Iris pigment epithelial cell (primary cell): ENCODE measurements around the gene TAF1L.
"Not testable (repeated sequence)": the region's sequence is repeated elsewhere in the genome, so short reads cannot be mapped to it uniquely, and the experiment has no call there.

Experiments
- DNase-seq: peaks from one replicate; pipeline ENCODE4 v3.0.0-alpha.2; 2011; ENCODE audit warnings: low read depth

The TAF1L gene, protein sequence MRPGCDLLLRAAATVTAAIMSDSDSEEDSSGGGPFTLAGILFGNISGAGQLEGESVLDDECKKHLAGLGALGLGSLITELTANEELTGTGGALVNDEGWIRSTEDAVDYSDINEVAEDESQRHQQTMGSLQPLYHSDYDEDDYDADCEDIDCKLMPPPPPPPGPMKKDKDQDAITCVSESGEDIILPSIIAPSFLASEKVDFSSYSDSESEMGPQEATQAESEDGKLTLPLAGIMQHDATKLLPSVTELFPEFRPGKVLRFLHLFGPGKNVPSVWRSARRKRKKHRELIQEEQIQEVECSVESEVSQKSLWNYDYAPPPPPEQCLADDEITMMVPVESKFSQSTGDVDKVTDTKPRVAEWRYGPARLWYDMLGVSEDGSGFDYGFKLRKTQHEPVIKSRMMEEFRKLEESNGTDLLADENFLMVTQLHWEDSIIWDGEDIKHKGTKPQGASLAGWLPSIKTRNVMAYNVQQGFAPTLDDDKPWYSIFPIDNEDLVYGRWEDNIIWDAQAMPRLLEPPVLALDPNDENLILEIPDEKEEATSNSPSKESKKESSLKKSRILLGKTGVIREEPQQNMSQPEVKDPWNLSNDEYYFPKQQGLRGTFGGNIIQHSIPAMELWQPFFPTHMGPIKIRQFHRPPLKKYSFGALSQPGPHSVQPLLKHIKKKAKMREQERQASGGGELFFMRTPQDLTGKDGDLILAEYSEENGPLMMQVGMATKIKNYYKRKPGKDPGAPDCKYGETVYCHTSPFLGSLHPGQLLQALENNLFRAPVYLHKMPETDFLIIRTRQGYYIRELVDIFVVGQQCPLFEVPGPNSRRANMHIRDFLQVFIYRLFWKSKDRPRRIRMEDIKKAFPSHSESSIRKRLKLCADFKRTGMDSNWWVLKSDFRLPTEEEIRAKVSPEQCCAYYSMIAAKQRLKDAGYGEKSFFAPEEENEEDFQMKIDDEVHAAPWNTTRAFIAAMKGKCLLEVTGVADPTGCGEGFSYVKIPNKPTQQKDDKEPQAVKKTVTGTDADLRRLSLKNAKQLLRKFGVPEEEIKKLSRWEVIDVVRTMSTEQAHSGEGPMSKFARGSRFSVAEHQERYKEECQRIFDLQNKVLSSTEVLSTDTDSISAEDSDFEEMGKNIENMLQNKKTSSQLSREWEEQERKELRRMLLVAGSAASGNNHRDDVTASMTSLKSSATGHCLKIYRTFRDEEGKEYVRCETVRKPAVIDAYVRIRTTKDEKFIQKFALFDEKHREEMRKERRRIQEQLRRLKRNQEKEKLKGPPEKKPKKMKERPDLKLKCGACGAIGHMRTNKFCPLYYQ (N-terminal part only)

DNA sequence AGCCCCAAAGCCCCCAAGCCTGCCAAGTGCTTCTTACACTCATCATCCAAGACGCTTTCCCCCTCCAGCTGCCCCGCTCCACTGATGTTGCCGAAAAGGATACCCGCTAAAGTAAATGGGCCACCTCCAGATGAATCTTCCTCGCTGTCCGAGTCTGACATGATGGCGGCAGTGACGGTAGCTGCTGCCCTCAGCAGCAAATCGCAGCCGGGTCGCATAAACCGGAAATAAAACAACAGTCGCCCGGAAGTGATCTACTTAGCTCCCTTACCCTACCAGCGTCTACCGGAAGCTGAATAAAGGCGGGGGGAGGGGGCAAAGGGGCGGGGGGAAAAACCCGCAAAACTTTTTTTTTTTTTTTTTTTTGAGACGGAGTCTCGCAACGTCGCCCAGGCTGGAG lies at the start of gene TAF1L:
TAF1L (minus strand) TSS at position 308 of the 400 bp plus-strand sequence; CDS start at position 218, 90 bp downstream.
- no peak for DNase-seq

DNA sequence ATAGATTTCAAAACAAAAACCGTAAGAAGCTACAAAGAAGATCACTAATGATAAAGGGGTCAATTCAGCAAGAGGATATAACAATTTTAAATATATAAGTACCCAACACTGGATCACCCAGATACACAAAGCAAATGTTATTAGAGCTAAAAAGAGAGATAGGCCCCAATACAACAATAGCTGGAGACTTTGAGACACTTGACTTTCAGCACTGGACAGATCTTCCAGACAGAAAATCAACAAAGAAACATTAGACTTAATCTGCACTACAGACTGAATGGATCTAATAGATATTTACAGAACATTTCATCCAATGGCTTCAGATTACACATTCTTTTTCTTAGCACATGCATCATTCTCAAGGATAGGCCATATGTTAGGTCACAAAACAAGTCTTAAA lies 46.3 kb upstream of the TAF1L start:
- DNase-seq = no peak

DNA sequence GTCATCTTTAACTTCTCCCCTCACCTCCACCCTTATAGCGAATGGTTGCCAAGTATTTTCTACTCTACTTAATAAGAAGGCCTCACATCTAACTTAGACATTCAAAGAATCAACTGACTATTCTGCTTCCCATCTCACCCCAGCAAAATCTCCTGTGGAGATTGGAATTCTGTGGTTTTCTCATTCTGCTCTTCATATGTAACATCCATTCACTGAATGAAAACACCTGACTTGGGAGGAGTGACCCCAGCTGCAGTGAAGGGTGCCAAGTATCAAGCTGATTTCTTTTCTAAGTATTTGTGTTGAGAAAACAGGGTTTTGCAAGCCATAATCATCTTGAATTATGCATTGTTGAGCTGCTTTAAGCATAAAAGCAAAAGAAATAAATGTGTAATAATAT lies 42.5 kb upstream of the TAF1L start:
- peak; percentile 14 for DNase-seq

DNA sequence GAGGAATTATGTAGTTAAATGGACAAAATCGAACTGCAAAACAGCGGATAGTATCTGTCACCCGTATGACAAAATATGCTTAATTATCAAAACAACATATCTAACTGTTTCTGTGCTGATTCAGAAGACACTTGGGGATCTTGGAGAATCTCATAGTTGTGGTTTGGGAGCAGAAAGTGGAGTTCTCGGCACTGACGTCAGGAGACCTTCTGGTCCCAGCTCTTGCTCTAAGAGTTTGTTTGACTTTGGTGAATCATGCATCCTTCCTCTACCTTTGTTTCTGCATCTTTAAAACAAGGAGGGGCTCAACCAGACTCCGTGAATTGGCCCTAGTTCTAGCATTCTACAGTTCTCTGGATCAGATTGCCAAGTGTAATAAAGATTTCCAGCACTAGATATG lies 37.0 kb upstream of the TAF1L start:
- peak; percentile 66 for DNase-seq

DNA sequence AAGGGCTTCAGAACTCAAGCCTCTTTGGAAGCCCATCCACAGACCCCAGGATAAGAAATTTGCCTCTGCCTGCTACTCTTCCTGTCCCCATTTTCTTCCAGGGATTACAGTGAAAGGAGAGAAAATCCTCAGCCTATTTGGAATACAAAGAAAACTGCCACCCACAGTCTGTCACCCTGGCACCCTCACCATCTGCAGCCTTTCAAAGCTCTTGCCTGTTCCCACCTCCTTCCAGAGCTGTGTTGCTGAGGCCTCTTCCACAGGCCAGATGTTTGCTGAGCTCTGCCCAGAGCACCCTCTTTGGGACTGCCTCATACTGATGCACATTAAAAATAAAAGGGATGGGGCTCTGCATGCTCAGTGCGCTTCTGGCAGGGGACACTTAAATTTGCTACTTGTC lies 35.9 kb upstream of the TAF1L start:
- no peak for DNase-seq

DNA sequence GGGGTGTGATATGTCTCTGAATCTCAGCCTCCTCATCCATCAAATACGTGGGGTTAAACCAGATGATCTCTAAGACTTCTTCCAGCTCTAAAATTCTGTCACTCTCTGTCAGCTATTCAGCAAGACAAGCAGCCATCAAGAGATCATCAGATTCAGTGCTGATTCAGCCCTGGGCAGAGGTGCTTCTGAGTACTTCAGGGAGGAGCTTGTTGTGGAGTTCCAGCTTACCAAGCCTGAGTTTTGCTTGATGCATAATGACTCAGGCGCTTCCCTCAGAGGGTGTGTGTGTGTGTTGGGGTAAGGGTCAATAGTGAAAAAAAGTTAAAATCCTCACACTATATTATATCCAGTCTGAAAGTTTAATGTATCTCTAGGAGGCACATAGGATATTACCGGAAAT lies 29.6 kb upstream of the TAF1L start:
- peak; percentile 35 for DNase-seq

DNA sequence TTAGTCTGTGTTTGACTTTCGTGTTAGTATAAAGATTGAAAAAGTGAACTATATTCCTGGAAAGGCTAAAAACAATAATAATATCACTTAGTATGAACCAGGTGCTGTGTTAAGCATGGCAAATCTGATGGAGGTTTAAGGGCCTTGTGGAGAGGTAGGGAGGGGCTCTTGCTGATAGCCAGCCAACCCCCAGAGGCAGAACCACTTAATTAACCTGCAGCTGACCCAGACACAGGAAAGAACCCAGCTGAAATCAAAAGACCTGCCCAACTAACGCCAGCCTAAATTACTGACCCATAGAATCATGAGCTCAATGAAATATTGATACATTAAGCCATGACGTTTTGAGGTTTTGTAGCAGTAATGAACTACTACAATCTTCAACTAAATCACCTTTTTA lies 28.3 kb upstream of the TAF1L start:
- no peak for DNase-seq

DNA sequence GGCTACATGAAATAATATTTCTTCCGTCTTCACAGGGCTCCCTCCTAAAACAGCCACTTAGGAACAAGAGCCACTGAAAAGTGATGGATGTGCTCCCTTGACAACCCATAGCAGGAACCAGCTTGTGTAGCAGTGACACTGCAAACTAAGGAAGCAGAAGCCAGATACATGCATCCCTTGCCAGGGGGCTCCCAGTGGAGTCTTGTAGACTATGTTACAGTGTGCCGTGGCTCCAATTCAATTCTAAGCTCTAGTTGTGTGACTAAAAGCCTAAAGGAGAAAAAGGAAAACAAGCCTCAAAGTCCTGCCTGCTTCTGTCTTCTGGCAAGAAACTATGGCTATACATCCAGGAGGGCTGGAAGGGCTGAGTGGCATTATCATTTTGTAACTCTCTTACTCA lies 12.2 kb upstream of the TAF1L start:
- DNase-seq = no peak

DNA sequence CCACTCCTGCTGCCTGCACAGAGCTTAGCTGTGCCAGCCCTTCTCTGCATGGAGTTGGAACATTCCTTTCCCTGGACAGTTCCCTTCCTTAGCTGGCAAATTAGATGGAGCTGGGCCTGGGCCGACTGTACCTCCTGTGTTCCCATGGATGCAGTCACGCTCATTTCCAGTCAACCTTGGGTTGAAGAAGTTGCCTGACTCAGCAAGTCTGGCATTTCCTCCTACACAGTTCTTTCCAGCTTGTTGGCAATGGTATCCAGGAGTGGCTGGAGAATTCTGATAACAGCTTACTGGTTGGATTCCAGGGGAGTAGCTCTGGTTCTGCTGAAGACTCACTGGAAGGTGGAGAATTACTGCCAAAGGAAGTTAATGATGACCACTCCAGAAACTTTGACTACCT lies 9.2 kb upstream of the TAF1L start:
- peak; percentile 82 for DNase-seq

DNA sequence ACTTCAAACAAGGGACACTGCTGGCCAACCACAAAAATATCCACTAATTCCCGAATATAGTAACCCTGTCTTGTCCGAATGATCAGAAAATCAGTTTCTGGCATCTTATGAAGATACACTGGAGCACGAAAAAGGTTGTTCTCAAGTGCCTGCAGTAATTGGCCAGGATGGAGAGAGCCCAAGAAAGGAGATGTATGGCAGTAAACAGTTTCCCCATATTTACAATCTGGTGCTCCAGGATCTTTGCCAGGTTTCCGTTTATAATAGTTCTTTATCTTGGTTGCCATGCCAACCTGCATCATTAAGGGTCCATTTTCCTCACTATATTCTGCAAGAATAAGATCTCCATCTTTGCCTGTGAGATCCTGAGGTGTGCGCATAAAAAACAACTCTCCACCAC lies 2.3 kb downstream of the TAF1L start:
- DNase-seq = not testable (repeated sequence)

DNA sequence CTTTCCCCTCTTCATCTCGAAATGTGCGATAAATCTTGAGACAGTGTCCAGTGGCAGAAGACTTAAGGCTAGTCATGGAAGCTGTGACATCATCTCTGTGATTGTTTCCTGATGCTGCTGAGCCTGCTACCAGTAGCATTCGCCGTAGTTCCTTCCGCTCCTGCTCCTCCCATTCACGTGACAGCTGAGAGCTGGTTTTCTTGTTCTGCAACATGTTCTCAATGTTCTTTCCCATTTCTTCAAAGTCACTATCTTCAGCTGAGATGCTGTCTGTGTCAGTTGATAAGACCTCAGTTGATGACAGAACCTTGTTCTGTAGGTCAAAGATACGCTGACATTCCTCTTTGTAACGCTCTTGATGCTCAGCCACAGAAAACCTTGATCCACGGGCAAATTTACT lies 3.5 kb downstream of the TAF1L start:
- no peak for DNase-seq

DNA sequence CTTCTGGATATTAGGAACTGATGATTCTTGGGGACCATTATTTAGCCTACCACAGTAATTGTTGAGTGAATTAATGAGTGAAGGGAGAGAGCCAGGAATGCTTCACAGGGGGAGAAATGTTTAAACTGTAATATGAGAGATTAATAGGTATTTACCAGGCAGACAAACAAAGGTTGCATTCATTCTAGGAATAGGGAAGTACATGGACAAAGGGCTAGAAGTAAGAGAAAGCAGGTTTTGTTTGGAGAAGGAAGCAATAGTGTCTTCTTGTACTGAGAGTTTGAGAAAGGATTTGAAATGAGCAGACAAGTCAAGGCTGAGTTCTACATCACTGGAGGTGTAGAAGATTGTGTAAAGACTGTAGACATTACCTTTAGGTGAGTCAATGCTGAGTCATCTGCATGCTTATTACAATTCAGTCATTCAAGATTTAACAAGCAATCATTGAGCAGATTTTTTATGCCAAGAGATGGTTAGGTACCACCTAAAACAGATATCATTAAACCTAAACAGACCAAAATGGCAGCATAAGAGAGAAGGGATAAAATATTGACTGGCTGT lies 8.0 kb downstream of the TAF1L start:
- no peak for DNase-seq

DNA sequence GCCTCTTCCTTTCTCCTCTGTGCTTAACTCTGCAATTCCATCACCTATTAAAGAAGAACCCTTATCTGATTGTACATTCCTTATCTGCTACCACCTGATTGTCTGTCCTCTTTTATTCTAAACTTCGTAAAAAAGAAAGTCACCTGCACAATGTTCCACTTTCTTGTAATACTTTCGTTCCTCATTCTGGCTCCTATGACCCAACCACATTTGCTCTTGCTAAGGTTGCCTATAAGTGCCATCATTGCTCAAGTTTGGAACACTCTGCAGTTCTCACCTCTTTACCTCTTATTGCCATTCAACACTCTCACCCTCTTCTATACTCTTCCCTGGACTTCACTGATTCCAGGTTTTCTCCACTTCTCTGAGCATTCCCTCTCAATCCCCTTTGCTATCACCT lies 10.1 kb downstream of the TAF1L start:
- no peak for DNase-seq

DNA sequence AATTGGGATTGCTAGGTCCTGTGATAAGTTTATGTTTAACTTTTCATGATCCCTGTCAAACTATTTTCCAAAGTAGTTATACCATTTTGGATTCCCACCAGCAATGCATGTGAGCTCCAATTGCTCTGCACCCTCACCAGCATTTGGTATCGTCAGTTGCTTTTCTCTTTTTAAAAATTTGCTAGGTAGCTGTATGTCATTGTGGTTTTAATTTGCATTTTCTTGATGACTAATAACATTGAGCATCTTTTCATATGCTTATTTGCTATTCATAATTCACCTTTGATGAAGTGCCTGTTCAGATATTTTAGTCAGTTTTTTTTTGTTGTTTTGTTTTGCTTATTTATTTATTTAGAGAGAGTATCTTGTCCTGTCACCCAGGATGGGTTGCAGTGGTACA lies 12.5 kb downstream of the TAF1L start:
- no peak for DNase-seq

DNA sequence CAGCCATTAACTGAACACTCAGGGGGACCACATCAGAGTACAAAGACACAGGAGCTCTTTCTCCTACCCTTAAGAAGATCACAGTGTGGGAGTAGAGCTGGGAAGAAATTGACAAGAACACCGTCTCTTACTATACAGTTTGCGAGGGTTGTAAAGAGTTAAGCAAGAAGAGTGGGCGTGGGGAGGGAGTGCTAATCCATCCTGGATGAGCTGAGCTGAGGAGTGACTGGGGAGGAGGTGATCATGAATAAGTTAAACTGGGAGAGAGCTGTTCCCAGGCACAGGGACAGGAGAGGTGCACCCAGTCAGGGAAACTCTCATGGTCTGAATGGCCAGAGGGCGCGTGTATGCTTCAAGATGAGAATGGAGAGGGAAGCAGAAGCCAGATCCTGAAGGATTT lies 17.2 kb downstream of the TAF1L start:
- no peak for DNase-seq

DNA sequence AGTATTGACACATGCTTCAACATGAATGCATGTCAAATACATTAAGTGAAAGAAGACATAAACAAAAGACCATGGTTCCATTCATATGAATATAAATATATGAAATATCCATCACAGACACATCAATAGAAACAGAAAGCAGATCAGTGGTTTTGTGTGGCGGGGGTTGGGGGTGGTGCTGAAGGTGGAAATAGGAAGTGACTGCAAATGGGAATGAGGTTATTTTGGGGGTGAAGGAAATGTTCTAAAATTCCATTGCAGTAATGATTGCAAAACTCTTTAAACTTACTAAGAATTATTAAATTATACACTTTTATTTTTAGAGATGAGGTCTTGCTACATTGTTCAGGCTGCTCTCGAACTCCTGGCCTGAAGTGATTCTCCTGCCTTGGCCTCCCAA lies 28.7 kb downstream of the TAF1L start:
- no peak for DNase-seq

DNA sequence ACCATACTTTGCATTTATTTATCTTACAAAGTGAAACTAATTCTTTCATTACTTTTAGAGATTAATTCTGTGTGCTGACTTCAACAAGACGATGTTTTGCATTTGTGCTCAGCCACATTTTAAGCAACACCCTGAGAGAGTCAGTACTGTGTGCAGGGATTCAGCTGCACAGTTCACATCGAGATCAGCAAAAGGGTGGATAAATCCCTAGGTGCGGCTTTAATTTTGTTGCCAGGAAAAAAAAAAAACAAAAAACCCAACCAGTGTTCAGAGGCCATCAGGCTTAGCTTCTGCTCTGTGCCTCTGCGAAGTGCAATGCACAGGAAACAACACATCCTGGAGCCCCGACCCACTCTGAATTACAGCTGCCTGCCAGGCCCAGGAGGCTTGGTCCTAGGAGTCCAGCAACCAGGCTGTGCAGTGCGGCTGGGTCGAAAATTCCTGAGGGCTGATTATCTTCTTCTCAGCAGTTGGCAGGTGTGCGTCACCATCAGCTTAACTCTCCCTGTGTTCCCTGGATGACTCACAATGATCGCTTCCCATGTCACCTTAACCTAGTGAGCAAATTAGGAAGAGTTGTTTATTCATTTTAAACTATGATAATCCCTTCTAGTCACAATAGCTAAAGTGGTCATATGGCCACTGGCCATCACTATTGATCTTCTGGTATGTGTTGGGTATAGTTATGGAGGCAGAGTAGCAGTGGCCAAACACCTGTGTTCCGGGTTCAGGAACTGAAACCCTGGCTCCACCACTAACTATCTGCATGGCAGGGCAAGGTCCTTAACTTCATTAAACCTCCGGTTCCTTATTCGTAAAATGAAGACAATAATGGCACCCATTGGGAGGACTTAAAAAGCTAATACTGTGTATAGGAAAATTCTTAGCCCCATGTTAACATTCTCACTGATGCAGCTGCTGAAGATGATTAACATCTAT lies 31.3 kb downstream of the TAF1L start:
- DNase-seq = peak; percentile 54

DNA sequence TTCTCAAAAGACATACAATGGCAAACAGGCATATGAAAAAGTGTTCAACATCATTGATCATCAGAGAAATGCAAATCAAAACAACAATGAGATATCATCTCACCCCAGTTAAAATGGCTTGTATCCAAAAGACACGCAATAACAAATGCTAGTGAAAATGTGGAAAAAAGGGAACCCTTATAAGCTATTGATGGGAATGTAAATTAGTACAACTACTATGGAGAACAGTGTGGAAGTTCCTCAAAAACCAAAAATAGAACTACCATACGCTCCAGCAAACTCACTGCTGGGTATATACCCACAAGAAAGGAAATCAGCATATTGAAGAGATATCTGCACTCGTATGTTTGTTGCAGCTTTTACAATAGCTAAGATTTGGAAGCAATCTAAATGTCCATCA lies 36.4 kb downstream of the TAF1L start:
- not testable (repeated sequence) for DNase-seq

DNA sequence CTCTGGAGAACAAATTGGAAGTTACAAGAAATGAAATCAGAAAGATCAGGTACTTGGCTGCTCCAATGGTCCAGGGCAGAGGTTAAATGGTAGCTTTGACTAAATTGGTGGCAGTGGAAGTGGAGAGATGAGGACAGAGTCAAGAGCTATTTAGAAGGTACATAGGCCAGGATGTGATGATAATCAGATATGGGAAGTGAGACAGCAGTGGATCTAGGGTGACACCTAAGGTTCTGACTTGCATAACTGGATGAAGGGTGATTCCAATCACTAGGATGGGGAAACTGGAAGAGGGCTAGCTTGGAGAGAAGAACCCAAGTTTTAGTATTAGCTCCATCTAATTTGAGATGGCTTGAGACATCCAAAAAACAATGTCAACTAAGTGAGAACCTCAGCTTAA lies 38.5 kb downstream of the TAF1L start:
- DNase-seq = no peak

DNA sequence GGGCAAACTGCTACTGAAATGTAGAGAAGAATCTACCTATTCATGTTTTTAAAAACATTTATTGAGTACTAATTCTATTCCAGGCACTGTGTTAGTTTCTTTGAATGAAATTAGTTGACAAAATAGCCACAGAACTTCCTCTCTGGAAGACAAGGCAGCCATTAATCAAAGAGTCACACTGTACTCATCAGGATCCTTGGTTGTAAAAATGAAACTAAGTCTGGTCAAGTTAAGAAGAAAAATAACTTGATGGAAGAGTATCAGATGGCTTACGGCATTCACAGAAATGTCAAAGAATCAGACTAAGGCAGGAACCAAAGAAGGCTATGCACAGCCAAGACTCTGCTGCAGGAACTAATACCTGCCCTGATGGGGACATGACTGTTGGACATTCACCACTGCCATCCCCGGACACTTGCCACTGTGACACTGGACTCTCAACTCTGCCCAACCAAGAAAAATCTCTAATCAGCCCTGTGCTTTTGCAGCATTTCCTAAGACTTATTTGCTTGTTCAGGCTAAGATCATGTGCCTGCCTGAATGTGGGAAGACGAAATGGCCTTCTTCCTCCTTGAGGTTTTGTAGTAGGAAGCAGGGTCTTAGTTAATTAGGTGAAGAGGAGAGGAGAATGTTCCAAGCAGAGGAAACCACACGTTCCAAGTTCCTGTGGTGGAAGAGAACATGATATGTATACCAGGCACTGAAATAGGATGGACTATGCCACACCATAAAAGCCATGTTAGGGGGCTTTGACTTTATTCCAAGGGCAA lies 39.2 kb downstream of the TAF1L start:
- DNase-seq = no peak
